Left renal pelvis (tissue), 4 donors: ENCODE measurements around the gene P2RX3. TPM values are rescaled to one million over a fixed set of nuclear protein-coding genes. Genes with fewer than 3 reads are reported as not detected.

Source experiments
- DNase-seq, 4 donors: peaks; one replicate each; pipeline ENCODE4 v3.0.0-alpha.2; 2013; ENCODE audit warnings: low read depth in 4 of 4, low spot score in 3 of 4
- polyA plus RNA-seq, 4 donors: library from polyadenylated mRNA; unstranded; fragments of 120-200 nt; gene quantifications; one replicate each; pipeline ENCODE4 v1.2.1, GENCODE V29; 2013; ENCODE audit not compliant: insufficient read length in 4 of 4

Gene P2RX3
- polyA plus RNA-seq, 4 donors = 0.40 to 14.4 (median 1.6) TPM

- DNase-seq = no peak
Observed at GRCh38 chr11:57414612-57415212, 76.6 kb downstream of the P2RX3 start.

GRCh38 chr11:57416436-57416835, 78.3 kb downstream of the P2RX3 start:
- DNase-seq = no peak

GRCh38 chr11:57417056-57417455, 78.9 kb downstream of the P2RX3 start:
- no peak for DNase-seq

- no peak for DNase-seq
Observed at GRCh38 chr11:57418131-57418530, 80.0 kb downstream of the P2RX3 start.

- DNase-seq = no peak
Observed at GRCh38 chr11:57419146-57419545, 81.0 kb downstream of the P2RX3 start.

GRCh38 chr11:57421066-57421465, 82.9 kb downstream of the P2RX3 start:
- no peak for DNase-seq

- no peak for DNase-seq
Observed at GRCh38 chr11:57421805-57422204, 83.7 kb downstream of the P2RX3 start.

Other genes with a start within 250 kb of the P2RX3 start
- gene LRRC55, start 156.4 kb upstream of the P2RX3 start, polyA plus RNA-seq = 1 to 10 TPM; 2.0 to 6.4 (median 5.8) TPM
- gene APLNR, start 101.1 kb upstream of the P2RX3 start, polyA plus RNA-seq = 10 to 100 TPM; 66.7 to 86.7 (median 85.4) TPM
- 10 to 100 TPM; 64.2 to 77.6 (median 72.4) TPM for gene TNKS1BP1, start 13.4 kb upstream of the P2RX3 start, polyA plus RNA-seq
- 100 to 1,000 TPM; 116 to 210 (median 176) TPM for gene SSRP1, start 2.5 kb upstream of the P2RX3 start, polyA plus RNA-seq
- 1 to 10 TPM in 1 of 4 donors, under 1 TPM in 3; 0.19 to 1.2 (median 0.45) TPM for gene PRG3, start 42.8 kb downstream of the P2RX3 start, polyA plus RNA-seq
- 1 to 10 TPM in 1 of 4 donors, under 1 TPM in 3; 0.20 to 2.2 (median 0.78) TPM for gene PRG2, start 52.3 kb downstream of the P2RX3 start, polyA plus RNA-seq
- gene SLC43A3, start 88.8 kb downstream of the P2RX3 start, polyA plus RNA-seq = 10 to 100 TPM; 24.1 to 29.1 (median 26.2) TPM
- 1 to 10 TPM in 3 of 4 donors, under 1 TPM in 1; 1.00 to 3.6 (median 2.2) TPM for gene RTN4RL2, start 122.2 kb downstream of the P2RX3 start, polyA plus RNA-seq
- 1 to 10 TPM; 4.9 to 9.7 (median 6.5) TPM for gene SLC43A1, start 177.3 kb downstream of the P2RX3 start, polyA plus RNA-seq
- gene TIMM10, start 192.4 kb downstream of the P2RX3 start, polyA plus RNA-seq = 10 to 100 TPM; 42.2 to 52.6 (median 46.8) TPM
- gene SMTNL1, start 199.2 kb downstream of the P2RX3 start, polyA plus RNA-seq = under 1 TPM; 0.21 to 0.63 (median 0.38) TPM
- 10 to 100 TPM; 36.5 to 46.7 (median 42.3) TPM for gene UBE2L6, start 229.3 kb downstream of the P2RX3 start, polyA plus RNA-seq